H9 (cell line): ENCODE measurements around the gene CDKN2AIPNL. TPM values are rescaled to one million over a fixed set of nuclear protein-coding genes. Genes with fewer than 3 reads are reported as not detected.
A peak's percentile ranks its signal among the peaks of the same experiment; 100 is the strongest.

Source experiments
- DNase-seq: peaks from one replicate; pipeline ENCODE4 v3.0.0-alpha.2; 2017
- H2AFZ ChIP-seq: one replicate; pipeline ENCODE4 v1.6.1; 2013; ENCODE audit warnings: mild to moderate bottlenecking, low read length, control low read depth, moderate library complexity
- H2AK5ac ChIP-seq: 2 replicates; pipeline ENCODE4 v1.6.1; 2013; ENCODE audit warnings: low read length, control low read depth, mixed read lengths; ENCODE audit not compliant: insufficient read length
- H2BK120ac ChIP-seq: one replicate; pipeline ENCODE4 v1.6.1; 2013; ENCODE audit warnings: low read depth, mild to moderate bottlenecking, low read length, control low read depth, inconsistent platforms; ENCODE audit not compliant: poor library complexity, severe bottlenecking
- H2BK12ac ChIP-seq: 2 replicates; pipeline ENCODE4 v1.6.1; 2013; ENCODE audit warnings: low read length, control low read depth, mixed read lengths, low read depth; ENCODE audit not compliant: insufficient read length
- H2BK15ac ChIP-seq: 2 replicates; pipeline ENCODE4 v1.6.1; 2013; ENCODE audit warnings: low read depth, low read length, control low read depth
- H2BK20ac ChIP-seq: one replicate; pipeline ENCODE4 v1.6.1; 2013; ENCODE audit warnings: low read depth, mild to moderate bottlenecking, low read length, control low read depth, inconsistent platforms; ENCODE audit not compliant: poor library complexity, severe bottlenecking
- H2BK5ac ChIP-seq: 2 replicates; pipeline ENCODE4 v1.6.1; 2013; ENCODE audit warnings: low read length, control low read depth, mixed read lengths; ENCODE audit not compliant: insufficient read length
- H3K14ac ChIP-seq: 2 replicates; pipeline ENCODE4 v1.6.1; 2013; ENCODE audit warnings: low read length, control low read depth; ENCODE audit not compliant: insufficient read depth
- H3K18ac ChIP-seq: 2 replicates; pipeline ENCODE4 v1.6.1; 2013; ENCODE audit warnings: low read depth, mild to moderate bottlenecking, mixed read lengths, low read length, control low read depth; ENCODE audit not compliant: insufficient read length
- H3K23ac ChIP-seq: 2 replicates; pipeline ENCODE4 v1.6.1; 2013; ENCODE audit warnings: low read length, control low read depth, mixed read lengths, low read depth; ENCODE audit not compliant: insufficient read length
- H3K23me2 ChIP-seq: 2 replicates; pipeline ENCODE4 v1.6.1; 2013; ENCODE audit warnings: low read depth, mild to moderate bottlenecking, mixed read lengths, low read length, control low read depth; ENCODE audit not compliant: insufficient read length, poor library complexity, severe bottlenecking
- H3K27ac ChIP-seq: 2 replicates; pipeline ENCODE4 v1.5.1; 2013; ENCODE audit warnings: low read length, control low read depth, mixed read lengths, low read depth; ENCODE audit not compliant: insufficient read length
- H3K27me3 ChIP-seq: 2 replicates; pipeline ENCODE4 v1.6.1; 2013; ENCODE audit warnings: low read length, control low read depth, inconsistent platforms; ENCODE audit not compliant: insufficient read depth
- H3K4ac ChIP-seq: 2 replicates; pipeline ENCODE4 v1.6.1; 2013; ENCODE audit warnings: low read depth, mild to moderate bottlenecking, control low read depth, inconsistent platforms, low read length, moderate library complexity
- H3K4me1 ChIP-seq: 2 replicates; pipeline ENCODE4 v1.6.1; 2013; ENCODE audit warnings: low read length, control low read depth, inconsistent platforms; ENCODE audit not compliant: insufficient read depth
- H3K4me2 ChIP-seq: 2 replicates; pipeline ENCODE4 v1.6.1; 2013; ENCODE audit warnings: low read length, control low read depth, mixed read lengths; ENCODE audit not compliant: insufficient read length, insufficient read depth
- H3K56ac ChIP-seq: 2 replicates; pipeline ENCODE4 v1.6.1; 2013; ENCODE audit warnings: low read depth, mild to moderate bottlenecking, mixed read lengths, low read length, control low read depth; ENCODE audit not compliant: insufficient read length
- H3K79me1 ChIP-seq: 2 replicates; pipeline ENCODE4 v1.6.1; 2013; ENCODE audit warnings: low read depth, mild to moderate bottlenecking, moderate library complexity, low read length, control low read depth, inconsistent platforms; ENCODE audit not compliant: insufficient read depth, poor library complexity, severe bottlenecking
- H3K79me2 ChIP-seq: 2 replicates; pipeline ENCODE4 v1.6.1; 2013; ENCODE audit warnings: low read length, control low read depth, inconsistent platforms; ENCODE audit not compliant: insufficient read depth
- H3K9ac ChIP-seq: 2 replicates; pipeline ENCODE4 v1.6.1; 2013; ENCODE audit warnings: low read length, control low read depth, mixed read lengths; ENCODE audit not compliant: insufficient read length; ENCODE audit errors: extremely low read depth
- H3K9me3 ChIP-seq: one replicate; pipeline ENCODE4 v1.6.1; 2013; ENCODE audit warnings: low read depth, low read length, inconsistent platforms; ENCODE audit not compliant: control insufficient read depth
- H3T11ph ChIP-seq: one replicate; pipeline ENCODE4 v1.6.1; 2013; ENCODE audit warnings: mild to moderate bottlenecking, low read length, control low read depth, inconsistent platforms
- H4K20me1 ChIP-seq: one replicate; pipeline ENCODE4 v1.6.1; 2013; ENCODE audit not compliant: control insufficient read depth, insufficient read length, insufficient read depth
- H4K5ac ChIP-seq: 2 replicates; pipeline ENCODE4 v1.6.1; 2013; ENCODE audit warnings: low read depth, mild to moderate bottlenecking, mixed read lengths, low read length, control low read depth; ENCODE audit not compliant: insufficient read length
- H4K8ac ChIP-seq: replicated peaks from 2 replicates; pipeline ENCODE4 v1.6.1; 2013; ENCODE audit warnings: low read length, control low read depth, mixed read lengths, low read depth; ENCODE audit not compliant: insufficient read length
- H4K91ac ChIP-seq: 2 replicates; pipeline ENCODE4 v1.6.1; 2013; ENCODE audit warnings: low read depth, mild to moderate bottlenecking, moderate library complexity, mixed read lengths, low read length, control low read depth; ENCODE audit not compliant: insufficient read length
- H3K27ac Mint-ChIP-seq, 3 experiments: 2 replicates in 2 of 3; 3 replicates in 1 of 3; pipeline ENCODE4 v1.8.0; 2020 to 2021; ENCODE audit warnings: mixed read lengths in 3 of 3, mild to moderate bottlenecking in 1 of 3, moderate library complexity in 1 of 3
- H3K27me3 Mint-ChIP-seq: 2 replicates; pipeline ENCODE4 v1.8.0; 2021; ENCODE audit warnings: low read depth, mild to moderate bottlenecking, moderate library complexity, mixed read lengths
- H3K36me3 Mint-ChIP-seq, 3 experiments: 2 replicates in 2 of 3; 3 replicates in 1 of 3; pipeline ENCODE4 v1.8.0; 2020 to 2021; ENCODE audit warnings: low read depth in 3 of 3, mixed read lengths in 3 of 3; ENCODE audit not compliant: insufficient read depth in 1 of 3
- H3K4me1 Mint-ChIP-seq, 2 experiments: 2 replicates each; pipeline ENCODE4 v1.8.0; 2020; ENCODE audit warnings: mixed read lengths in 2 of 2
- H3K4me3 Mint-ChIP-seq, 2 experiments: 2 replicates in 1 of 2; 3 replicates in 1 of 2; pipeline ENCODE4 v1.8.0; 2020 to 2021; ENCODE audit warnings: mild to moderate bottlenecking in 2 of 2, mixed read lengths in 2 of 2, moderate library complexity in 1 of 2
- H3K9me3 Mint-ChIP-seq, 2 experiments: 2 replicates in 1 of 2; 3 replicates in 1 of 2; pipeline ENCODE4 v1.8.0; 2020; ENCODE audit warnings: mild to moderate bottlenecking in 2 of 2, mixed read lengths in 2 of 2, moderate library complexity in 1 of 2
- CTCF ChIP-seq: fragments of 200-600 bp; sonication (generic); conservative IDR thresholded peaks from 3 replicates; pipeline ENCODE4 v1.8.0; 2021; ENCODE audit warnings: antibody characterized with exemption, mild to moderate bottlenecking
- WGBS: extraction: QIAGEN DNeasy Blood & Tissue Kit; methylation state at CpG from one replicate; pipeline ENCODE4 v1.1.7; 2013; ENCODE audit warnings: missing lambda C conversion rate, low lambda C conversion rate, mixed read lengths; ENCODE audit not compliant: insufficient read length; ENCODE audit errors: extremely low coverage; 5-methylcytosine and 5-hydroxymethylcytosine counted together
- total RNA-seq: library from RNA; stranded (reverse); gene quantifications from 2 replicates; pipeline ENCODE4 v1.2.1, GENCODE V29; 2021

The CDKN2AIPNL gene
- total RNA-seq, 1 experiment from 2014 or later, result 60.0 TPM

- H3K23me2 ChIP-seq, result no peaks in the 10 kb centered on the region
- peaks cover 2% of the 10 kb centered on the region for H3K4me1 ChIP-seq
- no peak overlapping the region for H2BK12ac ChIP-seq
- no peak overlapping the region for H4K8ac ChIP-seq
- no peaks in the 10 kb centered on the region for H3K9me3 Mint-ChIP-seq
- H3K27me3 Mint-ChIP-seq, result no peaks in the 10 kb centered on the region; the same call in 1 of the 2 replicates
- H3K27me3 ChIP-seq, result no peaks in the 10 kb centered on the region
- no peak overlapping the region for H2BK15ac ChIP-seq
- H3K4me3 Mint-ChIP-seq, result no peak overlapping the region
- H3K4me1 Mint-ChIP-seq, result peaks cover 40 to 59% of the 10 kb centered on the region in 2 experiments
- peaks cover 2% of the 10 kb centered on the region for H4K20me1 ChIP-seq
- H3K27ac Mint-ChIP-seq, result peak overlapping the region in 1 of 3 experiments; percentile 82; a peak in 2 of 7 replicates
- no peak overlapping the region for H2AK5ac ChIP-seq
- H2BK20ac ChIP-seq, result no peak overlapping the region
- no peak overlapping the region for H3K14ac ChIP-seq
- H3K27ac ChIP-seq, result no peak overlapping the region
- WGBS, result no CpG with 5 or more reads among the region's 4 CpGs
- H4K5ac ChIP-seq, result no peak overlapping the region
- H3K18ac ChIP-seq, result no peak overlapping the region
- no peak overlapping the region for H3K4ac ChIP-seq
- no peaks in the 10 kb centered on the region for H3K79me2 ChIP-seq
- H2AFZ ChIP-seq, result no peak overlapping the region
- no peak overlapping the region for H3K23ac ChIP-seq
- DNase-seq, result no peak
- no peak overlapping the region for H3K4me2 ChIP-seq
- no peaks in the 10 kb centered on the region for H3K9me3 ChIP-seq
- no peak overlapping the region for H3K9ac ChIP-seq
- no peak overlapping the region for H4K91ac ChIP-seq
- no peak overlapping the region for H3K56ac ChIP-seq
- peaks cover 9 to 25% (median 10%) of the 10 kb centered on the region in 3 experiments; a peak in 4 of 7 replicates for H3K36me3 Mint-ChIP-seq
- H3T11ph ChIP-seq, result no peak overlapping the region
- TF ChIP-seq CTCF, result no peak
- H3K79me1 ChIP-seq, result no peaks in the 10 kb centered on the region
- no peak overlapping the region for H2BK5ac ChIP-seq
- no peak overlapping the region for H2BK120ac ChIP-seq
Observed at GRCh38 chr5:134437340-134437846, 25.7 kb upstream of the CDKN2AIPNL start.
